GM21786 (cell line): ENCODE measurements around the gene PFDN6.
A peak's percentile ranks its signal among the peaks of the same experiment; 100 is the strongest.

Experiments used
- ATAC-seq: cut with Tn5 transposase; IDR thresholded peaks from one replicate; pipeline ENCODE4 v1.9.1; 2021; ENCODE audit not compliant: unreplicated experiment

PFDN6 gene

DNA sequence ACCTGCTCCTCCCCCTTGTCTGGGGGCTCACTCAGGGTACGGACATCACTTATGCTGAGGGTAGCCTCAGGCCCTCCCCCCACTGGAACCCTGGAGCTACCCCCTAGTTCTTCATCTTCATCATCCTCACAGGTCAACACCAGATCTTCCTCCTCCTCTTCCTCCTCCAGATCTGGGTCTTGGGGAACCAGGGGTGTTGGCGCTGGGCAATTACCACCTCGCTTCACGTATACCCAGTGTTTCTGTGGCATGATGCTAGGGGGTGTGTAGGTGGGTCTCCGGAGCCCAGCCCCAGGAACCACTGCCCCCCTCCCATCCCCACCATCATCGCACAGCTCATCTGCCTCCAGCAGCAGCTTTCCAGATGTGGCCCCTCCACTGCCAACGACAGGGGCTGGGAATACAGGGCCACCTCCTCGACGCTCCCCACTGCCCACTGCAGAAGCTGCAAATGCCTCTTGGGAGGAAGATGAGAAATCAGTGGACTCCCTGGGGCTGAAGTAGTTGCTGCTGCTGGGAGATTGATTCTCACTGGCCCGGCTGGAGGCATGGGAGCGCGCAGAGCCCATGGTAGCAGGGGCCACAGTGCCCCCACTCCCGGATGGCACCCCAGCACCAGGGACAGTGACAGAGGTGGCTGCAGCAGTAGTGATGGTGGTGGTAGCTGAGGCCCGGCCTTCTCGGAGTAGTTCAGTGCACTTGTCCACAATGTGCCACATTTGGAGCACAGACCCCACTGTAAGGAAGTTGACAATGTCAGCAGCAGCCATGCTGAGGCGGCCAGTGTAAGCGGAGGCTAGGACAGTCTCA is 26.6 kb downstream of the PFDN6 start:
- no peak for ATAC-seq

- ATAC-seq, result no peak
Observed at GRCh38 chr6:33316603-33317418, 27.4 kb downstream of the PFDN6 start.

DNA sequence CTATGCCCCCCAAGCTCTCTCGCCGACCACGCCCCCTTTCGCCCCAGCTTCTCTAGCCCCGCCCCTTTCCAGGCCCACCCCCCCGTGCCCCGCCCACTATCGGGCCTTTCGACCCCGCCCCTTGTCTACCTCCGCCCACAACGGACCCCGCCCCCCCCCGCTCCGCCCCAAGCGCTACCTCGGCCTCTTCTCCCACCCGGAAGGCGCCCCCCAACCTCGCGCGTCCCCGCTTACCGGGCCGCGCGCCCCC is 27.9 kb downstream of the PFDN6 start:
- no peak for ATAC-seq

DNA sequence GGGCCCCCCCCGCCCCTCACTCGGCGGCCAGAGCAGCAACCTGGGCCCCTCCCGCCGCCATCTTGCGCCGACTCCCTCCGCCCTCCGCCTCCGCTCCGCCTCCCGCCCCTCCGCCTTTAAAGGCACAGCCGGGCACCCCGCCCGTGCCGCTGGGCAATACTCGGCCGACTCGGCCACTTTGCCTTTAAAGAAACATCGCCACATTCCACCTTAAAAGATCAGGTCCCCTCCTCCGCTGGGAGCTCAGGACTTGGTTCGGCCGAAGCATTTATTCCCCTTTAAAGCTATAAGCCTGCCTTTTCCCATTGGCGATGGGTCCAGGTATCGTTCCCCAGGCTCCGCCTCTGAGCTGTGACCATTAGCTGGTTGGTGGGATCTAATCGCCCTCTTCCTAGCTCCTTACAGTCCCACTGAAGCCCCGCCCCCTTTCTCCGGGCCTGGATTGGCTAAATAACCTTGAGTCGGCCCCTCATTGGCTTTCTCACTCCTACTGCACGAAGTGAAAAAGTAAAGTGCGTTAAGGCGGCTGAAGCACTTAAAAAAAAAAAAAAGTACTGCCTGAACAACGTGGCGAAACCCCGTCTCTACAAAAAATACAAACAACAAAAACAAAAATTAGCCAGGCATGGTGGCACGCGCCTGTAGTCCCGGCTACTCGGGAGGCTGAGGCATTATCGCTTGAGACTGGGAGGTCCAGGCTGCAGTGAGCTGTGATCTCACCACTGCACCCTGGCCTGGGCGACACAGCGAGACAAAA is 28.4 kb downstream of the PFDN6 start, which contains the start of gene ZBTB22:
Gene ZBTB22 (minus strand): TSS at position 76 of the 757 bp plus-strand sequence. CDS start 828 bp downstream, outside the sequence.
- peak; percentile 58 for ATAC-seq

- no peak for ATAC-seq
Observed at GRCh38 chr6:33318426-33319073, 29.1 kb downstream of the PFDN6 start.

DNA sequence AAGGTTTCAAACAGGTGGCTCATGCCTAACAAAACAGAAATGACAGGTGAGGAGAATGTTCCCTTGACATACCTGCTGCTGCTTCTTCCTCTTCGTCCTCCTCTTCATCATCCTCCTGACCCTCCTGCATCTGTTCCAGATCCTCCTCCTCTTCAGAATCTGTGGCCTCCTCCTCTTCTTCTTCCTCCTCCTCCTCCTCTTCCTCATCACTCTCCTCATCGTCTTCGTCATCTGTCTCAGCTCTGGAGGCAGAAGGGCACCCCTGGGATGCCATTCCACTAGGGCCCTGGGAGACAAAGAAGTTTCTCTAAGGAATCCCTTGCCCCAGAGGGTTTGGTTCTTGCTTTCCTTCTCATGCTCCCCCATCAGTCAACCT is 30.5 kb downstream of the PFDN6 start:
- ATAC-seq, result no peak

GRCh38 chr6:33320315-33321181 is 31.1 kb downstream of the PFDN6 start:
- no peak for ATAC-seq

GRCh38 chr6:33321227-33321626 is 31.8 kb downstream of the PFDN6 start:
- no peak for ATAC-seq

DNA sequence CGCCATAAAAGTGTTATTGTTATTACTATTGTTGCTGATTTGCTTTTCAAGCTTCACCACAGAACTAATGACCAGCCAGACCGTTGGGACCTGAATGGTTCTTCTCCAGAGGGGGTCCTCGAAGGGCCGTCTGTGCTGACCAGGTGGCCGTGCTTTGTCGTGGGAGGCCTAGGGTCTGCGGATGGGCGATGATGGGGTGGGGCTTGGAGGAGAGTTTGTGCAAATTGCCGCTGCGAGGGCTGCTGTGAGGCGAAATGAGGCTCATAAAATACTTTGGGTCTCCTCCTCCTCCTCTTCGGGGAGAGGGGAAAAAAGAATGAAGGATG is 34.2 kb downstream of the PFDN6 start:
- ATAC-seq, result no peak

GRCh38 chr6:33324125-33324524 is 34.7 kb downstream of the PFDN6 start:
- ATAC-seq, result no peak

- no peak for ATAC-seq
Observed at GRCh38 chr6:33329058-33329457, 39.7 kb downstream of the PFDN6 start.

DNA sequence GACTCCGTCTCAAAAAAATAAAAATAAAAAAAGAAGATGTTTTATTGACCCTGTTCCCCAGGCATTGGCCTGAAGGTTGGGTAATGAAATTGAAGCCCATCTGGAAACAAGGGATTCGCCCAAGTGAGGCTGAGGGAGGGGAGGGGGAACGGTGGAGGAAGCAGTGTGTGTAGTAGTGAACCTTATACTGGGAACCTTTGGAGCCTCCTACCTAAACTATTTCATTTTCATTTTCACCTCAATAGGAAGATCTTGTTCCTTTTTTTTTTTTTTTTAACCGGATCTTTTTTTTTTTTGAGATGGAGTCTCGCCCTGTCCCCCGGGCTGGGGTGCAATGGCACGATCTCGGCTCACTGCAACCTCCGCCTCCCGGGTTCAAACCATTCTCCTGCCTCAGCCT is 41.3 kb downstream of the PFDN6 start:
- no peak for ATAC-seq

GRCh38 chr6:33333666-33334065 is 44.3 kb downstream of the PFDN6 start:
- no peak for ATAC-seq

- no peak for ATAC-seq
Observed at GRCh38 chr6:33335916-33336315, 46.5 kb downstream of the PFDN6 start.

DNA sequence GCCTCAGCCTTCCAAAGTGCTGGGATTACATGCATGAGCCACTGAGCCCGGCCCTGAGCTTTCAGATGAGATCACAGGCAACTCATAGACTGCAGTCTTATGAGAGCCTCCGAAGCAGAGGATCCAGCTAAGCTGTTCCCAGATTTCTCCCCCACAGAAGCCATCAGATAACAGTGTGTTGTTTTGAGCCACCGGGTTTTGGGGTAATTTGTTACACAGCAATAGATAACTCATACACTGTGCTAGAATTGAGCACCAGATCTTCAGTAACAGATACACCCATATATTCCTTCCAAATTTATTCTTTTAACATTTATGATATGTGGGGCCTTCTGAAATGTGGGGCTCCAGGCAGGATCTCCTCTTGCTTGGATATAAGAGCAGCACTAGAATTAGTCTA is 47.1 kb downstream of the PFDN6 start:
- ATAC-seq, result no peak

GRCh38 chr6:33339193-33339592 is 49.8 kb downstream of the PFDN6 start:
- no peak for ATAC-seq
